A673 (cell line): ENCODE data around the gene FNDC3B. TPM values are rescaled to one million over a fixed set of nuclear protein-coding genes. Genes with fewer than 3 reads are reported as not detected.

Source experiments
- BruUV-seq: library from RNA; stranded (reverse); fragments of 400-500 nt; replicated peaks from 2 replicates; lab custom pipeline; 2021; lab: Mats Ljungman, UMichigan
- CTCF ChIA-PET: fragments of 300-600 bp; sonication (Branson Sonifier 250); formaldehyde crosslinking; loops from one replicate; lab custom pipeline; 2022; ENCODE audit warnings: antibody characterized with exemption; lab: Charles Lee
- POLR2A ChIA-PET: fragments of 300-600 bp; sonication (Branson Sonifier 250); formaldehyde crosslinking; loops from one replicate; lab custom pipeline; 2022; ENCODE audit warnings: antibody characterized with exemption; ENCODE audit not compliant: low non-redundant PET; lab: Charles Lee
- DNase-seq: peaks from one replicate; pipeline ENCODE4 v3.0.0-alpha.2; 2015; ENCODE audit warnings: low spot score
- H3K27ac ChIP-seq: fragments of 200-600 bp; sonication (generic); 2 replicates; pipeline ENCODE4 v1.5.1; 2016; ENCODE audit warnings: mixed run types, low read depth, mild to moderate bottlenecking, mixed read lengths, antibody characterized with exemption, low read length; ENCODE audit not compliant: poor library complexity, severe bottlenecking
- H3K27me3 ChIP-seq: fragments of 200-600 bp; sonication (generic); replicated peaks from 2 replicates; pipeline ENCODE4 v1.6.1; 2017; ENCODE audit warnings: mixed run types, low read depth, mild to moderate bottlenecking, mixed read lengths, antibody characterized with exemption, low read length; ENCODE audit not compliant: insufficient read depth, poor library complexity
- H3K36me3 ChIP-seq: fragments of 200-600 bp; sonication (generic); 2 replicates; pipeline ENCODE4 v1.6.1; 2016; ENCODE audit warnings: mixed run types, mild to moderate bottlenecking, mixed read lengths, antibody characterized with exemption, low read length; ENCODE audit not compliant: insufficient read depth, poor library complexity, severe bottlenecking
- H3K4me1 ChIP-seq: fragments of 200-600 bp; sonication (generic); 2 replicates; pipeline ENCODE4 v1.6.1; 2017; ENCODE audit warnings: mixed run types, mild to moderate bottlenecking, mixed read lengths, antibody characterized with exemption, low read length; ENCODE audit not compliant: insufficient read depth, poor library complexity, severe bottlenecking
- H3K4me3 ChIP-seq: fragments of 200-600 bp; sonication (generic); 2 replicates; pipeline ENCODE4 v1.5.1; 2016; ENCODE audit warnings: low read depth, mixed run types, mild to moderate bottlenecking, mixed read lengths, low read length; ENCODE audit not compliant: poor library complexity, severe bottlenecking
- H3K9me3 ChIP-seq: fragments of 200-600 bp; sonication (generic); 2 replicates; pipeline ENCODE4 v1.6.1; 2016; ENCODE audit warnings: mixed run types, low read depth, mild to moderate bottlenecking, mixed read lengths, antibody characterized with exemption, low read length; ENCODE audit not compliant: poor library complexity, severe bottlenecking
- EZH2 ChIP-seq: fragments of 200-600 bp; sonication (generic); IDR thresholded peaks from 2 replicates; pipeline ENCODE4 v1.6.1; 2017; ENCODE audit warnings: borderline replicate concordance, low read depth, mild to moderate bottlenecking, mixed read lengths, antibody characterized with exemption, low read length; ENCODE audit not compliant: poor library complexity, severe bottlenecking
- intact Hi-C: fragments of 100-400 bp; cut with micrococcal nuclease; formaldehyde crosslinking; loops from one replicate; pipeline ENCODE4 v1.10.0; 2022; ENCODE audit not compliant: unreplicated experiment
- total RNA-seq: library from RNA; stranded (reverse); gene quantifications from 2 replicates; pipeline ENCODE4 v1.2.3, GENCODE V29; 2021
- TF ChIP-seq, protein P1 (sequence below): fragments of 300-800, 200-600 bp; sonication (generic); conservative IDR thresholded peaks from 2 replicates; pipeline ENCODE4 v1.5.1; 2017; ENCODE audit warnings: low read depth, mild to moderate bottlenecking, antibody characterized with exemption, low read length, moderate library complexity, mixed read lengths

Gene FNDC3B
- total RNA-seq, 1 experiment from 2014 or later, result 50.8 TPM

DNA sequence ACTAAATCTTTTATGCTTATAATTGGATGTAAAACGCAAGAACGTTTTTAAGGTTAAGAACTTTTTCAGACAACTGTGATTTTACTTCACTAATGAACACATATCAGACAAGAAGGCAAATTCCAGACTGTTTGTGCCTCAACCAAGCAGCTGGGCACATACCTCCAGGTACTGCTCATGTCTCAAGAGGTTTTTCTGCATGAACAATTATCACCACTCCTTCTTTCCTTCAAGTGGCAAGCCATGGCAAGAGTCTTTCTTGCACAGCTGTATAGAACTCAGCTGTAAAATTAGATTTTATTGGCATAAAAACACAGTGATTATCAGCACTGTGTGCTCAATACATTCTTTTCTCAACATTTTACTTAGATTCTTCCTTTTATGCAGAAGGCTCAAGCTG is 64.3 kb downstream of the FNDC3B start:
- TF ChIP-seq EZH2, result no peak
- TF ChIP-seq, protein P1, sequence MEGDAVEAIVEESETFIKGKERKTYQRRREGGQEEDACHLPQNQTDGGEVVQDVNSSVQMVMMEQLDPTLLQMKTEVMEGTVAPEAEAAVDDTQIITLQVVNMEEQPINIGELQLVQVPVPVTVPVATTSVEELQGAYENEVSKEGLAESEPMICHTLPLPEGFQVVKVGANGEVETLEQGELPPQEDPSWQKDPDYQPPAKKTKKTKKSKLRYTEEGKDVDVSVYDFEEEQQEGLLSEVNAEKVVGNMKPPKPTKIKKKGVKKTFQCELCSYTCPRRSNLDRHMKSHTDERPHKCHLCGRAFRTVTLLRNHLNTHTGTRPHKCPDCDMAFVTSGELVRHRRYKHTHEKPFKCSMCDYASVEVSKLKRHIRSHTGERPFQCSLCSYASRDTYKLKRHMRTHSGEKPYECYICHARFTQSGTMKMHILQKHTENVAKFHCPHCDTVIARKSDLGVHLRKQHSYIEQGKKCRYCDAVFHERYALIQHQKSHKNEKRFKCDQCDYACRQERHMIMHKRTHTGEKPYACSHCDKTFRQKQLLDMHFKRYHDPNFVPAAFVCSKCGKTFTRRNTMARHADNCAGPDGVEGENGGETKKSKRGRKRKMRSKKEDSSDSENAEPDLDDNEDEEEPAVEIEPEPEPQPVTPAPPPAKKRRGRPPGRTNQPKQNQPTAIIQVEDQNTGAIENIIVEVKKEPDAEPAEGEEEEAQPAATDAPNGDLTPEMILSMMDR, result no peak
- DNase-seq, result no peak
- BruUV-seq, result no TSS peak
- intact Hi-C loops, result no loop called here
- ChIA-PET CTCF (no interaction called here), POLR2A (no interaction called here)
- no peaks in the 10 kb centered on the region for H3K9me3 ChIP-seq
- H3K27me3 ChIP-seq, result no peaks in the 10 kb centered on the region
- H3K36me3 ChIP-seq, result no peaks in the 10 kb centered on the region
- no peak overlapping the region for H3K27ac ChIP-seq
- no peak overlapping the region for H3K4me3 ChIP-seq
- peaks cover 22% of the 10 kb centered on the region for H3K4me1 ChIP-seq

DNA sequence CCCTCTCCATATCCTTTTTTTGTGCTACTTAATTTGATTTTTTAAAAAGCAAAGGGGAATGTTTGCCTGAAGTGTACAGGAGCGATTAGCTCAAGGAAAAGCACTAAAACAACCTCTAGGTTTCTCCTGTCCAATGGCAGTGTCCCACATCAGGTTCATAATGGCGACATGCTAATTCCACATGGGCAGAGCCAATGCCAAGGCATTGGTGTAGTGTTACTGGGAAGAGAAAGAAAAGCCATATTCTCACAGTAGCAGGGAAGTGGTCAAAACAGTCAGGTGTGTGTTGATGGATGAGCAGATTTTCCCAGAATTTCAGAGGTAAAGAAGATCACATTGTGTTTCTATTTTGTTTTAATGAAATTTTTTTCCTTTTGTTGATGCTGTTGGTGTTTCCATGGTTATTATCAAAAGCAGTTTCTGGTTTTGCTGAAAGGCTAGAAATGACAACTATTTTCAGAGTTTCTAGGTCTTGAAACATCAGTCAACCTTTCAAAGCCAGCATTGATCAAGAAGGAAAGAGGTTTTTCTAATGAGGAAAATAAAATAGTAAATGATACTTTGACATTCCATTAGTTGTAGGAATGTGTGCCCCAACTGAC is 65.2 kb downstream of the FNDC3B start:
- Histone ChIP-seq H3K27me3 (no peaks in the 10 kb centered on the region), H3K36me3 (no peaks in the 10 kb centered on the region), H3K4me3 (no peak overlapping the region), H3K9me3 (no peaks in the 10 kb centered on the region), H3K27ac (no peak overlapping the region), H3K4me1 (peaks cover 22% of the 10 kb centered on the region)
- CTCF ChIA-PET, result no interaction called here
- TF ChIP-seq, protein P1, result no peak
- no peak for TF ChIP-seq EZH2
- intact Hi-C loops, result no loop called here
- BruUV-seq, result no TSS peak
- POLR2A ChIA-PET, result no interaction called here
- DNase-seq, result peak; percentile 27

DNA sequence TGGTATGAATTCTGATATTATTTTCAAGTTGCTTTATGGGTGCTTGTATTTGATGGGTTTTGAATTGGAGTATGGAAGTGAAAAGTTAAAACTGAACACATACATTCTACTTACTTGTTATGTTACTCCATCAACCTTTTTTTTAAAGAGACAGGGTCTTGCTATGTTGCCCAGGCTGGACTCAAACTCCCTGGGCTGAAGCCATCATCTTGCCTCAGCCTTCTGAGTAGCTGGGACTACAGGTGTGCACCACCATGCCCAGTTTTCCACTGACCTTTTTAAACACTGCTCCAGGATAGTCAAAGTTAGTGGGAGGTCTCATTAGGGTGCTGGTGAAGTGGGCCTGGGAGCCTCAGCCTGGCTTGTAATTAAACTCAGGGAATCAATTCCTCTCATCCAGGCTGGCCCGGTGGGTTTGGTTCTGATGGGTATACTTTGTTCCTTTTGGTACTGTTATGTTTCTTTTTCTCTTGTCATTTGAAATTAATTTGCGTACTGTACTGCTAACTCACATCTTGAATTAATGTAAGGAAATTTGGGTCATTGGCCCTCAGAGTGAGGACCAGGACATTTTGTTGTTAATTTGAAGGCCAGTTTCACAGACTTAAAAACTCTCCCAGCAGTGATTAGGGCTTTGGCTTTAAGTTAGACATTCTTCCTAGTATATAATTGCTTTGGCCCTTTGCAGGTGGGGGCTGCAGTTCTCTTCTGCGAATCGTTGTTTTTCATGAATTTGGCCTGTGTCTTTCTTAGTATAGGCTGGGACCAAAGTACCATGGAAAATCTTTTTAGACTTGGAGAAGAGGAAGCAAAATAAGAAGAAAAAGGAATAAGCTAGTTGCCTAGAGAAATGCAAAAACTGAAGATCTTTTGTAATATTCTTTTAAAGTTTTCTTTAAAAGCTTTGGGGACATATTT is 66.9 kb downstream of the FNDC3B start:
- no TSS peak for BruUV-seq
- Histone ChIP-seq H3K4me3 (no peak overlapping the region), H3K27me3 (no peaks in the 10 kb centered on the region), H3K36me3 (no peaks in the 10 kb centered on the region), H3K4me1 (peaks cover 22% of the 10 kb centered on the region), H3K9me3 (no peaks in the 10 kb centered on the region), H3K27ac (no peak overlapping the region)
- intact Hi-C loops, result no loop called here
- ChIA-PET POLR2A (no interaction called here), CTCF (no interaction called here)
- TF ChIP-seq, protein P1, result no peak
- no peak for TF ChIP-seq EZH2
- DNase-seq, result no peak
